C4-2B (cell line): ENCODE data around the gene GIPC3.

Source experiments
- H3K27ac ChIP-seq: fragments of 450-650 bp; 2 replicates; pipeline ENCODE4 v1.5.1; 2017
- CTCF ChIP-seq: fragments of 450-650 bp; conservative IDR thresholded peaks from 2 replicates; pipeline ENCODE4 v1.5.1; 2017; ENCODE audit warnings: mild to moderate bottlenecking
- ZFX ChIP-seq: fragments of 450-650 bp; IDR thresholded peaks from 2 replicates; pipeline ENCODE4 v1.6.1; 2017

The GIPC3 gene

GRCh38 chr19:3591876-3592613 is 6.8 kb downstream of the GIPC3 start:
- H3K27ac ChIP-seq, result no peak overlapping the region
- no peak for TF ChIP-seq CTCF
- no peak for TF ChIP-seq ZFX

- no peak overlapping the region for H3K27ac ChIP-seq
- no peak for TF ChIP-seq ZFX
- TF ChIP-seq CTCF, result no peak
These were observed 7.9 kb downstream of the GIPC3 start for GRCh38 chr19:3593156-3593555.

- H3K27ac ChIP-seq, result no peak overlapping the region
- TF ChIP-seq CTCF, result no peak
- no peak for TF ChIP-seq ZFX
These were observed 10.3 kb downstream of the GIPC3 start for GRCh38 chr19:3595521-3596061.

GRCh38 chr19:3599776-3600187 is 14.5 kb downstream of the GIPC3 start:
- no peak for TF ChIP-seq CTCF
- TF ChIP-seq ZFX, result no peak
- no peak overlapping the region for H3K27ac ChIP-seq

GRCh38 chr19:3601021-3601420 is 15.7 kb downstream of the GIPC3 start:
- TF ChIP-seq ZFX, result no peak
- no peak for TF ChIP-seq CTCF
- H3K27ac ChIP-seq, result no peak overlapping the region

GRCh38 chr19:3603121-3603811 is 18.0 kb downstream of the GIPC3 start:
- no peak for TF ChIP-seq ZFX
- no peak for TF ChIP-seq CTCF
- no peak overlapping the region for H3K27ac ChIP-seq

- TF ChIP-seq ZFX, result no peak
- TF ChIP-seq CTCF, result no peak
These were observed 19.1 kb downstream of the GIPC3 start for GRCh38 chr19:3604227-3604986.

More at GRCh38 chr19:3604227-3604986, 19.1 kb downstream of the GIPC3 start:
- H3K27ac ChIP-seq, result no peak overlapping the region
